Measurements from ENCODE around the gene MOGAT1. TPM values are rescaled to one million over a fixed set of nuclear protein-coding genes. Genes with fewer than 3 reads are reported as not detected.
A peak's percentile ranks its signal among the peaks of the same experiment; 100 is the strongest.

The MOGAT1 gene
- total and polyA plus RNA-seq, 2 of the 13 experiments (the other 11 are each of a cell fraction or from before 2014, with no cell fraction given), result 0.98 to 4.3 TPM

DNA sequence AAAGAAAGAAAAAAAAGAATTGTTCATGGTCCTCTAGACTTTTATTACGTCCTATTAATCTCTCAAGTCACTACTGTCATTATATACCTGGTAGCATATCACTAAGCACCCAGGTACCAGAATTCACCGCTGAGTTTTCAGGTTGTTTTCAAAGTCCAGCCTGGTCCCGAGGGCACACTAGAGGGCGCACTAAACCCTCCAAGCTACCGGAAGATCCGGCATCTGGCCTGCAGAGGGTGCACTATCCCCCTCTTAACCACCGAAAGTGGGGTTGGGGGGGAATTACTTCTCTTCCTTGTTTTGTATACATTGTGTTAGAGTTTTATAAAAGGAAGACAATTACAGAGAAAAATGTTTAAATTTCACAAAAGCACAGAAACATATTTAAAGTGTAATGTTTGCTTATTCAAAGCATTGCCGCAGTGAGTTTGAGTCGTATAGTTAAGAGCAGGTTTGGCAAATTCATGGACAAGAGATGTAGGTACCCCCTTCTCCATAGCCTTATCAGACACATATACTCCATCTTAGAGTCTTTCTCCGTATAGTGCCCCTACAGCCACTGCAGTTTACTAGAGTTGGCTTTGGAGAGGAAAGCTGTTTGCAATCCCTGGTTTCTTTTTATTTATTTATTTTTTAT lies 19.2 kb downstream of the MOGAT1 start (continued):
- TF ChIP-seq MAZ (IDR thresholded peaks at IDR 0.05; ENCODE audit: borderline replicate concordance, low read depth, low read length) (peak; percentile 40; the same call in 1 of the 2 replicates), MAZ (CRISPR knock-in tag; IDR thresholded peaks at IDR 0.05; ENCODE audit: low read depth) (no peak), SP140L (CRISPR knock-in tag; IDR thresholded peaks at IDR 0.05; ENCODE audit: borderline replicate concordance) (peak; percentile 85; the same call in 1 of the 2 replicates), FOXA3 (CRISPR knock-in tag; IDR thresholded peaks at IDR 0.05) (peak; percentile 42; the same call in 1 of the 2 replicates), ZNF33A (CRISPR knock-in tag; IDR thresholded peaks at IDR 0.05; ENCODE audit: borderline replicate concordance) (no peak), SRY (CRISPR knock-in tag; IDR thresholded peaks at IDR 0.05) (peak; percentile 60; the same call in 1 of the 2 replicates), ARID2 (CRISPR knock-in tag; IDR thresholded peaks at IDR 0.05; ENCODE audit: borderline replicate concordance) (no peak), SIX1 (CRISPR knock-in tag; IDR thresholded peaks at IDR 0.05; ENCODE audit: borderline replicate concordance) (no peak), KDM4B (CRISPR knock-in tag; IDR thresholded peaks at IDR 0.05) (0 out of 2 replicates have a peak, but pooled peaks have one; percentile 61), ETV5 (CRISPR knock-in tag; IDR thresholded peaks at IDR 0.05; ENCODE audit: borderline replicate concordance) (peak; percentile 88; the same call in 1 of the 2 replicates), GATAD1 (CRISPR knock-in tag; IDR thresholded peaks at IDR 0.05) (0 out of 2 replicates have a peak, but pooled peaks have one; percentile 34), NFKBIZ (CRISPR knock-in tag; IDR thresholded peaks at IDR 0.05) (0 out of 2 replicates have a peak, but pooled peaks have one; percentile 44), GABPB1 (CRISPR knock-in tag; IDR thresholded peaks at IDR 0.05) (peak; percentile 66), SMAD3 (CRISPR knock-in tag; IDR thresholded peaks at IDR 0.05) (peak; percentile 81; the same call in 1 of the 2 replicates), KMT2A (CRISPR knock-in tag; IDR thresholded peaks at IDR 0.05) (peak; percentile 73; the same call in 1 of the 2 replicates), HMG20B (CRISPR knock-in tag; conservative IDR thresholded peaks at IDR 0.05) (0 out of 2 replicates have a peak, but pooled peaks have one; percentile 35), KDM2A (CRISPR knock-in tag; IDR thresholded peaks at IDR 0.05; ENCODE audit: borderline replicate concordance, low read depth) (peak; percentile 83), CBX1 (IDR thresholded peaks at IDR 0.05; ENCODE audit: low read depth) (peak; percentile 39), JDP2 (CRISPR knock-in tag; IDR thresholded peaks at IDR 0.05; ENCODE audit: borderline replicate concordance) (no peak), YY1 (IDR thresholded peaks at IDR 0.05; ENCODE audit: insufficient read depth, insufficient replicate concordance, low read depth, low read length) (peak; percentile 80), LCORL (IDR thresholded peaks at IDR 0.05) (no peak), LCORL (CRISPR knock-in tag; IDR thresholded peaks at IDR 0.05) (0 out of 2 replicates have a peak, but pooled peaks have one; percentile 35), ZBTB7B (CRISPR knock-in tag; IDR thresholded peaks at IDR 0.05) (peak; percentile 56; the same call in 1 of the 2 replicates)
- TF ChIP-seq, protein P1, sequence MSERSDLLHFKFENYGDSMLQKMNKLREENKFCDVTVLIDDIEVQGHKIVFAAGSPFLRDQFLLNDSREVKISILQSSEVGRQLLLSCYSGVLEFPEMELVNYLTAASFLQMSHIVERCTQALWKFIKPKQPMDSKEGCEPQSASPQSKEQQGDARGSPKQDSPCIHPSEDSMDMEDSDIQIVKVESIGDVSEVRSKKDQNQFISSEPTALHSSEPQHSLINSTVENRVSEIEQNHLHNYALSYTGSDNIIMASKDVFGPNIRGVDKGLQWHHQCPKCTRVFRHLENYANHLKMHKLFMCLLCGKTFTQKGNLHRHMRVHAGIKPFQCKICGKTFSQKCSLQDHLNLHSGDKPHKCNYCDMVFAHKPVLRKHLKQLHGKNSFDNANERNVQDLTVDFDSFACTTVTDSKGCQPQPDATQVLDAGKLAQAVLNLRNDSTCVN (CRISPR knock-in tag; IDR thresholded peaks at IDR 0.05; ENCODE audit: borderline replicate concordance), result peak; percentile 52; the same call in 1 of the 2 replicates
- TF ChIP-seq, protein P2, sequence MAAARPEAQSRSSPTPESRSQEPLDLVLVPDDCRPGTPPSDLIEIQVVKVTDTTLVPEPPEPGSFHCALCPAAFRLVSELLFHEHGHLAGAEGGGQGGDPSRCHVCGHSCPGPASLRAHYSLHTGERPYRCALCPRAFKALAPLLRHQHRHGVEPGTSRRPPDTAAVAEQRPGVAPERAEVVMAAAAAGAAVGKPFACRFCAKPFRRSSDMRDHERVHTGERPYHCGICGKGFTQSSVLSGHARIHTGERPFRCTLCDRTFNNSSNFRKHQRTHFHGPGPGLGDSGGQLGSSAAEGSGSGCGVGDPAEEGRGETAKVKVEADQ (CRISPR knock-in tag; IDR thresholded peaks at IDR 0.05; ENCODE audit: borderline replicate concordance), result no peak

Data from HepG2 (cell line).